GM20000 (cell line): ENCODE measurements around the gene LEO1.

ENCODE experiments used
- DNase-seq: peaks from one replicate; pipeline ENCODE4 v3.0.0; 2012; ENCODE audit warnings: low spot score
- TF ChIP-seq, protein P1 (sequence below): IDR thresholded peaks from 2 replicates; pipeline ENCODE4 v1.5.1; 2012; ENCODE audit warnings: mild to moderate bottlenecking, control low read depth; ENCODE audit errors: extremely low read depth, missing control alignments

LEO1 gene

DNA sequence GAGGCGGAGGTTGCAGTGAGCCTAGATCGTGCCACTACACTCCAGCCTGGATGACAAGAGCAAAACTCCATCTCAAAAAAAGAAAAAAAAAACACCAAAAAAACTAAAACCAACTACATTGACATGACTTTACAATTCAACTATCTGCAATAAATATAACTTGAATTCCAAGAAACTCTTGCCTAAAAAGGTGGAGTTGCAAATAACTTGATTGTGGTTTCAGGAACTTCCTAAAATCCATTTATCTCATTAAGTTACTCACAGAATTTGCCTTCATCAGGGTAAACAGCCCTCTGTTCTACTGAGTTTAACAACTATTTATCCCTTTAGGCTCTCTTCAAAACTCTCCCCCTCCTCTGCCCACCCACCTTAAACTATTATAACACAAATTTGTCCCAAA is 44.7 kb upstream of the LEO1 start:
- TF ChIP-seq, protein P1, sequence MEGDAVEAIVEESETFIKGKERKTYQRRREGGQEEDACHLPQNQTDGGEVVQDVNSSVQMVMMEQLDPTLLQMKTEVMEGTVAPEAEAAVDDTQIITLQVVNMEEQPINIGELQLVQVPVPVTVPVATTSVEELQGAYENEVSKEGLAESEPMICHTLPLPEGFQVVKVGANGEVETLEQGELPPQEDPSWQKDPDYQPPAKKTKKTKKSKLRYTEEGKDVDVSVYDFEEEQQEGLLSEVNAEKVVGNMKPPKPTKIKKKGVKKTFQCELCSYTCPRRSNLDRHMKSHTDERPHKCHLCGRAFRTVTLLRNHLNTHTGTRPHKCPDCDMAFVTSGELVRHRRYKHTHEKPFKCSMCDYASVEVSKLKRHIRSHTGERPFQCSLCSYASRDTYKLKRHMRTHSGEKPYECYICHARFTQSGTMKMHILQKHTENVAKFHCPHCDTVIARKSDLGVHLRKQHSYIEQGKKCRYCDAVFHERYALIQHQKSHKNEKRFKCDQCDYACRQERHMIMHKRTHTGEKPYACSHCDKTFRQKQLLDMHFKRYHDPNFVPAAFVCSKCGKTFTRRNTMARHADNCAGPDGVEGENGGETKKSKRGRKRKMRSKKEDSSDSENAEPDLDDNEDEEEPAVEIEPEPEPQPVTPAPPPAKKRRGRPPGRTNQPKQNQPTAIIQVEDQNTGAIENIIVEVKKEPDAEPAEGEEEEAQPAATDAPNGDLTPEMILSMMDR: no peak
- DNase-seq: no peak

DNA sequence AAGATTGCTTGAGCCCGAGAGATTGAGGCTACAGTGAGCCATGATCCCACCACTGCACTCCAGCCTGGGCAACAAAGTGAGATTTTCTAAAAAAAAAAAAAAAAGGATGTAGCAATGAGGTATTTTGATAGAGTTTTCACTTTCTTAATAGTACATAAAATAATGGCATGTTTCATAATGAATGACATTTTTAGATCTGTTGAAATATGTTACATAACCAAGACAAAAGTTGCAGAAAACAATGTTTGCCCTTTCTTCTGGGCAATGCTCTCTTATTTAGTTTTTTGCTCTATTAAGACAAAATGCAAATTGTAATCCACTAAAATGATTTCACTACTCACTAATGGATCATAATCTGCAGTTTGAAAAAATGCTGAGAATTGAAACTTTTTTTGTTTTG is 43.0 kb upstream of the LEO1 start:
- no peak for DNase-seq
- TF ChIP-seq, protein P1: no peak

DNA sequence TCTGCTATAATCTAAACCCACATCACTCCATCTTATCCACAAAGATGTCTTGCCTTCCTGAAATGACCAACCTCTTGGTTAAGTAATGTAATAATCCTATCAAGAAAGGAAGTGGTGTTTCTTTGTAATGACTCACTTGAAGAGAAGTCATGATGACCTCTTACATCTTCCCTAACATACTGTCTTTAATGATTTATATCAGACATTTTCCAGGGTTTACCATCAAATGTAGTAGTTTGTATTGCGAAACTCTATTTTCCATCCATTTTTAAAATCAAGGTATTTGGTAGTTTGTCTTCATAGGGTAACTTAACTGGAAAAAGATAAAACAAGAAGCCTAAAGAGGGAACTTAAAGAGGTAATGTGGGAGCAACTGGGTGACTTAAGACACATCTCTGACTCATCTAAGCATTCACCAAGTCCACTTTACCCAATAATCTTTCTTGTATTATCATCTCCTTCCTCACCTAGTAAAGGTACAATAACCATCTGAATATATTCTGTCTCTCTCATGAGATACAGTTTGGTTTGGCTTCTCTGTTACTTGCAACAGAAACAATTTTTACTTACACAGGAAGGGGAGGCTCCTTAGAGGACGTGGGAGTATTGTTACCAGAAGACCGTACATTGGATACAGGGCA is 41.7 kb upstream of the LEO1 start:
- peak; percentile 60 for DNase-seq
- TF ChIP-seq, protein P1: no peak

DNA sequence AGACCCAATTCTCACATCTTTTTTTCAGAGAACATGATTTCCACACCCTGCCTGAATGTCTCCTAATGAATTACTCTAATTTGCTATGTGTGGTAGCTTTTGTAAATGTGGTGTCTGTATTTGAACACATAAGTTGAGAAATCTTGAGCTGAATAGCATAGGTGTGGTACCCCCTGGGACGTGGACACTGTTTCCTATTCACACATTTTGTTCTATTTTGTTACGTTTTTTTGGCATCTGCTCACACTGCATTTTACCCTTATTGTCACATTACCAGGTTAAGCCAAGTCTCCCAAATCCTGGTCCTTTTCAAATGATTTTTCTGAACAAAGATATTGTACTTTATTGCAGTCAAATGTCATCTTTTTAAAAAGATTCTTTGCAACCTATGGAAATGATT is 40.6 kb upstream of the LEO1 start:
- DNase-seq: no peak
- TF ChIP-seq, protein P1: no peak

DNA sequence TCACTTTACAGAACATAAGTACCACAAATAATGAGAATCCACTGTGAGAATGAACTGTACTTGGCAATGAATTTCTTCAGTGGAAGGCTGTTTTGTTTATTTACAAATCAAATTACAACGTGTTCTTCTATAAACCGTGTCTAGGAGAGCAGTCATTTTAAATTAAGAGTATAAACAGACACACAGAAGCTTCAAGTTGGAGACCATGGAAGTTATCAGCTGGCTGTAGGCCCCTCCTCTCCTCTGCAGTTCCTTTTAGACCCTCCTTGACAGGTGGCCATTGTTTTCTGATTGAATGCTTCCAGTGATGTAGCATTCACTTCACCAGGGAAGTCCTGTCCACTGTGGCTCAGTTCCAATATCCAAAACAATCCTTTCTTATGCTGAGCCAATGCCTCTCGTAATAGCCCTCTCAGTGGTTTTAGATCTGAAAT is 40.1 kb upstream of the LEO1 start:
- DNase-seq: no peak
- TF ChIP-seq, protein P1: no peak

DNA sequence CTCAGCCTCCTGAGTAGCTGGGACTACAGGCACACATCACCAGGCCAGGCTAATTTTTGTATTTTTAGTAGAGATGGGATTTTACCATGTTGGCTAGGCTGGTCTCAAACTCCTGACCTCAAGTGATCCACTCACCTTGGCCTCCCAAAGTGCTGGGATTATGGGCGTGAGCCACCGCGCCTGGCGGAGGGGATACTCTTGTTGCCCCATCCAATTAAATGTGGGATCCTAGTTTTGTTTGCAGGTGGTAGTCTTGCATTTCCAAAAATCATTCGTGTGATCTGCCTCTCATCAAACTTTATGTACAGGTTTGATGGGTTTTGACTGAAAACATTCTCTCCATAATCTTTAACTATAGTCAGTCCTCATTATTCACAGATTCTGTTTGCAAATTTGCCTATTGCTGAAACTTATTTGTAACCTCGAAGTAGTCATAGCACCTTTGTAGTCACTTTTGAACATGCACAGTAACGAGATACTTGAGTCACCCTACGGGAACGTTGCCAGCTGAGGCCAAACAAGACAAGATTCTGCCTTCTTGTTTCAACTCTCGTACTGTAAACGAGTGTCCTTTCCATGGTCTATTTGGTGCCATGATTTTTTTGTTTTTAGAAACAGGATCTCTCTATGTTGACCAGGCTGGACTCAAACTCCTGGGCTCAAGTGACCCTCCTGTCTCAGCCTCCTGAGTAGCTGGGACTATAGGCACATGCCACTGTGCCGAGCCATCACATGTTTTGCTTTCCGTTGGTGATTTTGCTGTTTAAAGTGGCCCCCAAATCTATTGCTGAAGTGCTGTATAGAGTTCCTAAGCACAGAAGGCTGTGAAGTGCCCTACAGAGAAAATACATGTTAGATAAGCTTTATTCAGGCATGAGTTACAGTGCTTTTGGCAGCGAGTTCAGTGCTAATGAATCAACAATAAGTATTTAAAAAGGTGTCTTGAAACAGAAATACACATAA is 39.3 kb upstream of the LEO1 start:
- peak; percentile 41 for DNase-seq
- TF ChIP-seq, protein P1: no peak
